Transverse colon (tissue), 4 donors: ENCODE data around the gene CCDC15. TPM values are rescaled to one million over a fixed set of nuclear protein-coding genes. Genes with fewer than 3 reads are reported as not detected.

Experiments
- DNase-seq: peaks from one replicate; pipeline ENCODE4 v3.0.0-alpha.2; 2019
- H3K27ac ChIP-seq, 4 donors: fragments of 200-600 bp; sonication (generic); 2 replicates each; pipeline ENCODE4 v1.5.1; 2016 to 2018; ENCODE audit warnings: inconsistent platforms in 4 of 4
- H3K27me3 ChIP-seq: fragments of 200-600 bp; sonication (generic); 2 replicates; pipeline ENCODE4 v1.5.1; 2017; ENCODE audit warnings: inconsistent platforms
- H3K36me3 ChIP-seq, 4 donors: fragments of 200-600 bp; sonication (generic); 2 replicates each; pipeline ENCODE4 v1.5.1; 2017 to 2019; ENCODE audit warnings: inconsistent platforms in 4 of 4
- H3K4me1 ChIP-seq, 4 donors: fragments of 200-600 bp; sonication (generic); 2 replicates each; pipeline ENCODE4 v1.5.1; 2017 to 2020; ENCODE audit warnings: inconsistent platforms in 4 of 4
- H3K4me3 ChIP-seq, 4 donors: fragments of 200-600 bp; sonication (generic); 1 replicate in 1 of 4; 2 replicates in 3 of 4; pipeline versions ENCODE4 v1.5.1 to v1.6.1; 2017 to 2019; ENCODE audit warnings: inconsistent platforms in 4 of 4
- H3K9me3 ChIP-seq, 2 donors: fragments of 200-600 bp; sonication (generic); 2 replicates each; pipeline ENCODE4 v1.5.1; 2017 to 2019; ENCODE audit warnings: inconsistent platforms in 2 of 2
- CTCF ChIP-seq, 5 experiments: fragments of 200-600 bp in 3 of 5; fragments of 450-650 bp in 2 of 5; sonication (generic) in 3 of 5; IDR thresholded peaks; 1 replicate in 2 of 5; 2 replicates in 3 of 5; pipeline ENCODE4 v1.5.1; 2016 to 2017; ENCODE audit warnings: antibody characterized with exemption in 5 of 5, inconsistent platforms in 3 of 5, mild to moderate bottlenecking in 2 of 5, moderate library complexity in 1 of 5
- EP300 ChIP-seq: sonication (generic); formaldehyde crosslinking; IDR thresholded peaks from one replicate; pipeline ENCODE4 v1.6.1; 2017; ENCODE audit warnings: antibody characterized with exemption, low read depth
- POLR2A ChIP-seq: fragments of 450-650 bp; IDR thresholded peaks from one replicate; pipeline ENCODE4 v1.6.1; 2016; ENCODE audit warnings: antibody characterized with exemption, mild to moderate bottlenecking, moderate library complexity
- POLR2AphosphoS5 ChIP-seq, 3 donors: sonication (generic); formaldehyde crosslinking; IDR thresholded peaks; one replicate each; pipeline ENCODE4 v1.6.1; 2016; ENCODE audit warnings: antibody characterized with exemption in 3 of 3
- WGBS, 2 donors: methylation state at CpG; one replicate each; pipeline ENCODE4 v1.1.5; 2018; ENCODE audit warnings: low coverage in 1 of 2; 5-methylcytosine and 5-hydroxymethylcytosine counted together
- in situ Hi-C, 4 donors: fragments of 200-750 bp; cut with MboI; loops; one replicate each; pipeline versions ENCODE4 v1.15.0 to v1.15.1; 2017; ENCODE audit warnings: low sequenced_read_pairs in 3 of 4, low pct_ligation_motif_present in 1 of 4, low pct_unique_long_range_greater_than_20kb in 1 of 4
- intact Hi-C: fragments of 100-400 bp; cut with DNase I; formaldehyde crosslinking; loops from one replicate; pipeline ENCODE4 v1.15.1; 2023; ENCODE audit warnings: low total_unique reads
- total RNA-seq, 4 donors: library from RNA; depleted of rRNA; stranded (reverse); fragments of >200 nt; gene quantifications; one replicate each; pipeline ENCODE4 v1.1.0, GENCODE V29; 2016

The CCDC15 gene
- total RNA-seq, 4 donors from 2014 or later, result 0.64 to 0.82 (median 0.75) TPM; not detected in 1

- DNase-seq, result no peak
- Histone ChIP-seq H3K27me3 (peaks cover 38% of the 10 kb centered on the region), H3K27ac (no peak overlapping the region), H3K4me3 (no peak overlapping the region), H3K9me3 (no peaks in the 10 kb centered on the region), H3K36me3 (no peaks in the 10 kb centered on the region), H3K4me1 (peaks cover 6 to 10% (median 8%) of the 10 kb centered on the region in 4 donors)
- WGBS, 2 donors, result 82% methylated on average over 4 of the region's 4 CpGs; no CpG with 5 or more reads in 1 of the 2 donors
- intact Hi-C loops, result no loop called here
- in situ Hi-C loops, result no loop called here
- TF ChIP-seq POLR2AphosphoS5 (IDR thresholded peaks at IDR 0.05), result no peak
- TF ChIP-seq POLR2A, result no peak
- TF ChIP-seq CTCF (IDR thresholded peaks at IDR 0.05), result no peak
- no peak for TF ChIP-seq EP300
Observed at GRCh38 chr11:125061281-125061680, 107.3 kb downstream of the CCDC15 start.

- H3K36me3 ChIP-seq, result no peaks in the 10 kb centered on the region
- no peak for DNase-seq
- TF ChIP-seq EP300 (no peak), POLR2A (no peak), CTCF (IDR thresholded peaks at IDR 0.05) (no peak), POLR2AphosphoS5 (IDR thresholded peaks at IDR 0.05) (no peak)
- no peaks in the 10 kb centered on the region for H3K9me3 ChIP-seq
- in situ Hi-C loops (no loop called here), intact Hi-C loops (no loop called here)
- WGBS, 2 donors, result 49 to 83% methylated on average over 7 to 19 of the region's 19 CpGs
- peak overlapping the region; percentile 27 to 58 (median 55) for H3K27ac ChIP-seq
- peaks cover 6 to 10% (median 8%) of the 10 kb centered on the region in 4 donors for H3K4me1 ChIP-seq
- peak overlapping the region; percentile 46 to 65 (median 51) for H3K4me3 ChIP-seq
- H3K27me3 ChIP-seq, result peaks cover 39% of the 10 kb centered on the region
Observed at GRCh38 chr11:125062218-125062930, 108.4 kb downstream of the CCDC15 start.

- Histone ChIP-seq H3K27me3 (peaks cover 39% of the 10 kb centered on the region), H3K4me3 (peak within 1 kb of the TSS; percentile 46 to 65 (median 51)), H3K9me3 (no peaks in the 10 kb centered on the region), H3K27ac (peak within 1 kb of the TSS; percentile 27 to 58 (median 55)), H3K36me3 (no peaks in the 10 kb centered on the region), H3K4me1 (peaks cover 6 to 10% (median 8%) of the 10 kb centered on the region in 4 donors)
- DNase-seq, result peak; percentile 73
- TF ChIP-seq POLR2A (peak; percentile 62), CTCF (IDR thresholded peaks at IDR 0.05) (peak in 2 of 5 experiments; percentile 20 to 22), EP300 (no peak), POLR2AphosphoS5 (IDR thresholded peaks at IDR 0.05) (peak; percentile 45 to 76 (median 51))
- intact Hi-C loops, result no loop called here
- in situ Hi-C loops, result no loop called here
- WGBS, 2 donors, result 0% methylated on average over 22 of the region's 46 CpGs; no CpG with 5 or more reads in 1 of the 2 donors
Observed at GRCh38 chr11:125062931-125063428, 109.0 kb downstream of the CCDC15 start, which contains the start of gene SLC37A2. Gene SLC37A2, plus strand, starts transcription at chr11:125063305. Its CDS starts 63 bp downstream, at chr11:125063368.

DNA sequence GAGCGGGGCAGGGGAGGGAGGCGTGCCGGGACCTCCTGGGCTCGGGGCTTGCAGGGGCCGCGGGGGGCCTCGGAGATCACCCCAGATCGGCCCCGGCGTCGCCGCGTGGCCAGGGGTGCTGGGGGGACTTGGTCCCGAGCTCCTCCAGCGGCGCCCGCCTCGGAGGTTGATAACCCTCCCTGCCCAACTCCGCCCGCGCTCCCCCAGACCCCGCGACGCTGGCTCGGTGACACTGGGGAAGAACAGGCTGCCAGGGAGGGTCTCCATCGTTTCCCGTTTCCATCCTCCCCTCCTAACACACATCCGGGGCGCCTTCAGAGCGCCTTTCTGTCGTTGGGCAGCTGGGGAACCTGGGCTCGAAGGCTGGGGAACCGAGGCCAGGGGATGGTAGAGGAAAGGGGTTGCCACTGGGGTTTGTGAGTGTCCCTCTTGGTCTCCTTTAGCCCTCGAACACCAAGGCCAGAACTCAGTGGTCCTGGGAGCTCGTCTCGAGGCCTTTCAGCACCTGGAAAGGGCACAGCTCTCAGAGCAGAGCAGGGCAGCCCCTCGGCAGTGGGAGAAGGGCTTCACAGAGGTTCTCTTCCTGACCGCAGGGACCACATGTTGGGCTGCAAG, 109.5 kb downstream of the CCDC15 start:
- no peak for DNase-seq
- H3K9me3 ChIP-seq, result no peaks in the 10 kb centered on the region
- TF ChIP-seq EP300, result no peak
- no peak for TF ChIP-seq POLR2AphosphoS5 (IDR thresholded peaks at IDR 0.05)
- no peak for TF ChIP-seq CTCF (IDR thresholded peaks at IDR 0.05)
- TF ChIP-seq POLR2A, result no peak
- H3K27ac ChIP-seq, result peak overlapping the region; percentile 27 to 58 (median 55)
- peak overlapping the region; percentile 46 to 65 (median 51) for H3K4me3 ChIP-seq
- WGBS, 2 donors, result 9% methylated on average over 30 of the region's 38 CpGs; no CpG with 5 or more reads in 1 of the 2 donors
- H3K36me3 ChIP-seq, result no peaks in the 10 kb centered on the region
- intact Hi-C loops (no loop called here), in situ Hi-C loops (no loop called here)
- H3K27me3 ChIP-seq, result peaks cover 39% of the 10 kb centered on the region
- peaks cover 6 to 10% (median 8%) of the 10 kb centered on the region in 4 donors for H3K4me1 ChIP-seq
